ENCODE data around the gene MINPP1.

DNA sequence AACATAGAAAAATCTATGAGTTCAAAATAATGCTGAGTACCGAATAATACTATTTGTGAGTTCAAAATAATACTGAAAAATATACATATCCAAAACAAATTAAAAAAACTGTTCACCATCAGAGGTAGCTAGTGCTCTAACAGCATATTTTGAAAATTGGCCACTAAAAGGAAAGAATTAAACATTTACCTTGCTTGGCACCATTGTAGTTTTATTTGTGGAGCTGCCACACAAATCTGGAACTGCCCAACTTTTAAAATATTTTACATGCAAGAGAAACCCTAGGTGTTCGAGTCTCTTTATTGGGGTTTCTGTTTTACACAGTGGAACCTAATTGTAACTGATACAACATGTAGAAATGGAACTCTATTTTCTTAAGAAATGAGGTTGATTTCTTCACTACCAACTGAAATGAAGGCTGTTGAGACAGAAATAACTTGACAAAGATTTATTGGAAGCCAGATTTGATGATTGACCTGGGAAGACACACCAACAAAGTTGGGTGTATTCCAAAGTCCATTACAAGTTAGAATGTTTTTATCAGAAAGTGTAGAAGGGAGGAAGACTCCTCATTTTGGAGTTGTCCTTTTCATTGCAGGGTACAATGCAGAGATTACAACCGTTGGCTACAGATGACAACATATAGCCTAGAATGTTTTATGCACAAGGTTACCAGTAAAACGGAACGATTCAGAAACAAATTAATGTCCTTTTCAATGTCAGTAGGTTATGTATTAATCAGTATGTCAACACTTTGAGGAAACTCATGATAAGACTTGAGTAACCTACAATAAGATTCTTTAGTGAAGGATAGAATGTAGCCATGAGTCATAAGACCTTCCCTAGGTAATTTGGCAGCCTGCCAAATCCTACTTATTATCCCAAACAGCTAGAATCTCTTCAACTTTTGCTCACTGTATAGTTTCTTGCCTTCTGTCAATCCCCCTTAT is 81.1 kb downstream of the MINPP1 start:
- TF ChIP-seq EZH2phosphoT487 (IDR thresholded peaks at IDR 0.05; ENCODE audit: insufficient read depth, low read depth) = no peak
- no peak for TF ChIP-seq EZH2 (IDR thresholded peaks at IDR 0.05; ENCODE audit: insufficient read depth, poor library complexity, severe bottlenecking)

Data from GM23248 (cell line).